Mammary epithelial cell (primary cell): Measurements from ENCODE around the gene GRAMD1B.

Experiments
- CTCF ChIP-seq, 2 donors: IDR thresholded peaks in 1 of 2; conservative IDR thresholded peaks in 1 of 2; 2 replicates each; pipeline ENCODE4 v1.5.1; 2011 to 2012; ENCODE audit warnings: inconsistent platforms in 2 of 2, low read length in 2 of 2, mild to moderate bottlenecking in 2 of 2, control low read depth in 1 of 2, low read depth in 1 of 2; ENCODE audit not compliant: insufficient read depth in 1 of 2; ENCODE audit errors: extremely low read depth in 1 of 2
- EZH2 ChIP-seq: IDR thresholded peaks from 2 replicates; pipeline ENCODE4 v1.6.1; 2012; ENCODE audit warnings: low read length, inconsistent platforms, borderline replicate concordance

GRCh38 chr11:123490527-123490926 lies 60.5 kb downstream of the GRAMD1B start:
- peak in 1 of 2 donors; percentile 20 for TF ChIP-seq CTCF (conservative IDR thresholded peaks at IDR 0.05 in 1 of 2, IDR thresholded peaks at IDR 0.05 in 1 of 2; ENCODE audit: extremely low read depth in 1 of 2, insufficient read depth in 1 of 2, low read depth in 1 of 2, low read length in 2 of 2)
- no peak for TF ChIP-seq EZH2
